Measurements from ENCODE around the gene TUBA1A. TPM values are rescaled to one million over a fixed set of nuclear protein-coding genes. Genes with fewer than 3 reads are reported as not detected.
A peak's percentile ranks its signal among the peaks of the same experiment; 100 is the strongest.
"Not testable (repeated sequence)": the region's sequence is repeated elsewhere in the genome, so short reads cannot be mapped to it uniquely, and the experiment has no call there.

Gene TUBA1A
- polyA plus RNA-seq, 2 of the 4 experiments (the other 2 are of a cell fraction): 163 to 222 TPM

DNA sequence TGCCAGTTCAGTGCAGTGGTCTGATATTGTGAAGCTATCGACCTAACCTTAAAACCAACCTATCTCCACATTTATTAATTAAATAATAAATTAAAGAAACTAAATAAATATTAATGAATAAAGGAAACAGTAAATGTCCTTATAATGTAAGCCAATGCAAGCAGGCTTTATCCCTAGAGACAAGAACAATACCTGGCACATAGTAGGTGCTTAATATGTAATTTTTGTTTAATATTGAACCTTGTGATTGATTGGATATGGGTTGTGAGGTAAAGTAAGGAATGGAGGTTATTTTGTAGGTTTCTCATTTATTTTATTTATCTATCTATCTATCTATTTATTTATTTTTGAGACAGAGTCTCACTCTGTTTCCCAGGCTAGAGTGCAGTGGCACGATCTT is 49.9 kb downstream of the TUBA1A start:
- no peaks in the 10 kb centered on the region for H3K9me3 ChIP-seq
- no peak for DNase-seq (ENCODE audit: low read depth in 1 of 2, low spot score in 1 of 2)
- ChIA-PET POLR2A (no interaction called here), CTCF (interaction anchor here (0.8 to 3.8 kb wide), 2 partner anchors 8 to 96 kb away, joined by 3 to 21 read pairs; partner anchors contain the start of gene TUBA1B)
- 82% methylated on average over 2 of the region's 2 CpGs for WGBS (ENCODE audit: missing lambda C conversion rate)
- TF ChIP-seq EHMT2 (IDR thresholded peaks at IDR 0.05; ENCODE audit: low read depth) (no peak), CHD2 (IDR thresholded peaks at IDR 0.05; ENCODE audit: low read length, partially characterized antibody) (no peak), HDAC2 (IDR thresholded peaks at IDR 0.05) (no peak)
- no peak for FAIRE-seq
- H3K4me3 ChIP-seq: no peak overlapping the region
- no peak overlapping the region for H3K27ac ChIP-seq
- no peak for ATAC-seq
- H3K4me1 ChIP-seq: no peaks in the 10 kb centered on the region
- no peak overlapping the region for H3K4me2 ChIP-seq

DNA sequence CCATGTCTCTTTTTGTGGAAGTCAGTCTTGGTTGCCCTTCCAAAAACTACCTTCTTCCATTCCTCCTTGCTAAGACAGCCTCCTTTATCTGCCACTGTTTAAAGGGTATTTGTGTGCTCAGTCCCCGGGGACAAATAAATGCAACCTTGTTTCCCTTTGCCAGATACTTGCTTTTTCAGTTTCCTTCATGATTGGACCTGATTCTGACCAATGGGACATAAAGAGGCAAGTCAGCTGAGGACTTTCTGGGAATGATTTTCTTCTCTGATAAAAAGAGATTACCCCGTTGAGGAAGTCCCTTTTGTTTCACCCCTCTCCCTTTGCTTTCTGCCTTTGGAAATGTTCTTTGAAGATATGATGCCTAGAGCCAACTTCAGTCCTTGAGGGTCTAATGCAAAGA is 50.3 kb downstream of the TUBA1A start:
- FAIRE-seq (no peak), DNase-seq (ENCODE audit: low read depth in 1 of 2, low spot score in 1 of 2) (peak in 1 of 2 experiments; percentile 37), ATAC-seq (no peak)
- TF ChIP-seq JUN (IDR thresholded peaks at IDR 0.05): no peak
- no peak for TF ChIP-seq GATA3 (IDR thresholded peaks at IDR 0.05; ENCODE audit: borderline replicate concordance)
- TF ChIP-seq SREBF2 (IDR thresholded peaks at IDR 0.05): no peak
- no peak for TF ChIP-seq HDAC2 (IDR thresholded peaks at IDR 0.05)
- no peak for TF ChIP-seq CEBPB (IDR thresholded peaks at IDR 0.05)
- TF ChIP-seq MYC (IDR thresholded peaks at IDR 0.05; ENCODE audit: borderline replicate concordance, low read length): no peak
- TF ChIP-seq, protein P1, sequence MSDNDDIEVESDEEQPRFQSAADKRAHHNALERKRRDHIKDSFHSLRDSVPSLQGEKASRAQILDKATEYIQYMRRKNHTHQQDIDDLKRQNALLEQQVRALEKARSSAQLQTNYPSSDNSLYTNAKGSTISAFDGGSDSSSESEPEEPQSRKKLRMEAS (IDR thresholded peaks at IDR 0.05): no peak
- TF ChIP-seq, protein P2, sequence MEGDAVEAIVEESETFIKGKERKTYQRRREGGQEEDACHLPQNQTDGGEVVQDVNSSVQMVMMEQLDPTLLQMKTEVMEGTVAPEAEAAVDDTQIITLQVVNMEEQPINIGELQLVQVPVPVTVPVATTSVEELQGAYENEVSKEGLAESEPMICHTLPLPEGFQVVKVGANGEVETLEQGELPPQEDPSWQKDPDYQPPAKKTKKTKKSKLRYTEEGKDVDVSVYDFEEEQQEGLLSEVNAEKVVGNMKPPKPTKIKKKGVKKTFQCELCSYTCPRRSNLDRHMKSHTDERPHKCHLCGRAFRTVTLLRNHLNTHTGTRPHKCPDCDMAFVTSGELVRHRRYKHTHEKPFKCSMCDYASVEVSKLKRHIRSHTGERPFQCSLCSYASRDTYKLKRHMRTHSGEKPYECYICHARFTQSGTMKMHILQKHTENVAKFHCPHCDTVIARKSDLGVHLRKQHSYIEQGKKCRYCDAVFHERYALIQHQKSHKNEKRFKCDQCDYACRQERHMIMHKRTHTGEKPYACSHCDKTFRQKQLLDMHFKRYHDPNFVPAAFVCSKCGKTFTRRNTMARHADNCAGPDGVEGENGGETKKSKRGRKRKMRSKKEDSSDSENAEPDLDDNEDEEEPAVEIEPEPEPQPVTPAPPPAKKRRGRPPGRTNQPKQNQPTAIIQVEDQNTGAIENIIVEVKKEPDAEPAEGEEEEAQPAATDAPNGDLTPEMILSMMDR (IDR thresholded peaks at IDR 0.05): no peak
- TF ChIP-seq NFE2L2 (conservative IDR thresholded peaks at IDR 0.05; ENCODE audit: low read length): no peak
- TF ChIP-seq, protein P3, sequence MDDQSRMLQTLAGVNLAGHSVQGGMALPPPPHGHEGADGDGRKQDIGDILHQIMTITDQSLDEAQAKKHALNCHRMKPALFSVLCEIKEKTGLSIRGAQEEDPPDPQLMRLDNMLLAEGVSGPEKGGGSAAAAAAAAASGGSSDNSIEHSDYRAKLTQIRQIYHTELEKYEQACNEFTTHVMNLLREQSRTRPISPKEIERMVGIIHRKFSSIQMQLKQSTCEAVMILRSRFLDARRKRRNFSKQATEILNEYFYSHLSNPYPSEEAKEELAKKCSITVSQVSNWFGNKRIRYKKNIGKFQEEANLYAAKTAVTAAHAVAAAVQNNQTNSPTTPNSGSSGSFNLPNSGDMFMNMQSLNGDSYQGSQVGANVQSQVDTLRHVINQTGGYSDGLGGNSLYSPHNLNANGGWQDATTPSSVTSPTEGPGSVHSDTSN (IDR thresholded peaks at IDR 0.05): no peak
- TF ChIP-seq CHD2 (IDR thresholded peaks at IDR 0.05; ENCODE audit: low read length, partially characterized antibody): no peak
- TF ChIP-seq, protein P4, sequence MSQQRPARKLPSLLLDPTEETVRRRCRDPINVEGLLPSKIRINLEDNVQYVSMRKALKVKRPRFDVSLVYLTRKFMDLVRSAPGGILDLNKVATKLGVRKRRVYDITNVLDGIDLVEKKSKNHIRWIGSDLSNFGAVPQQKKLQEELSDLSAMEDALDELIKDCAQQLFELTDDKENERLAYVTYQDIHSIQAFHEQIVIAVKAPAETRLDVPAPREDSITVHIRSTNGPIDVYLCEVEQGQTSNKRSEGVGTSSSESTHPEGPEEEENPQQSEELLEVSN (IDR thresholded peaks at IDR 0.05; ENCODE audit: borderline replicate concordance, low read depth): no peak
- no peak for TF ChIP-seq RFX5 (IDR thresholded peaks at IDR 0.05)
- TF ChIP-seq, protein P5, sequence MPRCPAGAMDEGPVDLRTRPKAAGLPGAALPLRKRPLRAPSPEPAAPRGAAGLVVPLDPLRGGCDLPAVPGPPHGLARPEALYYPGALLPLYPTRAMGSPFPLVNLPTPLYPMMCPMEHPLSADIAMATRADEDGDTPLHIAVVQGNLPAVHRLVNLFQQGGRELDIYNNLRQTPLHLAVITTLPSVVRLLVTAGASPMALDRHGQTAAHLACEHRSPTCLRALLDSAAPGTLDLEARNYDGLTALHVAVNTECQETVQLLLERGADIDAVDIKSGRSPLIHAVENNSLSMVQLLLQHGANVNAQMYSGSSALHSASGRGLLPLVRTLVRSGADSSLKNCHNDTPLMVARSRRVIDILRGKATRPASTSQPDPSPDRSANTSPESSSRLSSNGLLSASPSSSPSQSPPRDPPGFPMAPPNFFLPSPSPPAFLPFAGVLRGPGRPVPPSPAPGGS (IDR thresholded peaks at IDR 0.05): no peak
- ChIA-PET CTCF (interaction anchor here (0.8 to 3.8 kb wide), 2 partner anchors 8 to 97 kb away, joined by 3 to 21 read pairs; partner anchors contain the start of gene TUBA1B), POLR2A (interaction anchor here (0.7 kb wide), 1 partner anchor 181 kb away, joined by 6 read pairs; the partner anchor contains the start of gene ARF3)
- H3K27ac ChIP-seq: no peak overlapping the region
- no peak overlapping the region for H3K4me3 ChIP-seq
- 65% methylated on average over 2 of the region's 2 CpGs for WGBS (ENCODE audit: missing lambda C conversion rate)
- no peak overlapping the region for H3K4me2 ChIP-seq
- no peaks in the 10 kb centered on the region for H3K4me1 ChIP-seq
- no peaks in the 10 kb centered on the region for H3K9me3 ChIP-seq

DNA sequence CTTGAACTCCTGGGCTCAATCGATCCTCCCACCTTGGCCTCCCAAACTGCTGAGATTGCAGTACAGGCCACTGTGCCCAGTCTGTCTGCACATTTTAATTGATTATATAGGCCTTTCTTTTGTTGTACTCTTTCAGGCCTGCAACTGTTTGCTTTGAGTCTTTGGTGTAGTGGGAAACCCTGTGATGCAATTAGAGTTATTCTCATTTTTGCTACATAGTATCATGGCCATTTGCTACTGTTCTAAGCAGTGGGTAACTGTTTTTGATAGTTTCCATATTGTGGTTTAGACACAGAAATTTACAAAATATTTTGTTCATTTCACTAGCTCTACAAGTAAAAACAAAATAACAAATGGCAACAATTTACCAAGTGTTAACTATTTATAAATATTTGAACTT is 51.4 kb downstream of the TUBA1A start:
- H3K4me3 ChIP-seq: no peak overlapping the region
- H3K4me1 ChIP-seq: peaks cover 6% of the 10 kb centered on the region
- no peaks in the 10 kb centered on the region for H3K9me3 ChIP-seq
- FAIRE-seq (no peak), ATAC-seq (no peak), DNase-seq (ENCODE audit: low read depth in 1 of 2, low spot score in 1 of 2) (no peak)
- CTCF ChIA-PET: interaction anchor here (0.6 to 1.2 kb wide), 3 partner anchors 10 to 23 kb away, joined by 4 read pairs; no protein-coding TSS in a partner anchor
- POLR2A ChIA-PET: interaction anchor here (0.6 kb wide), 1 partner anchor 13 kb away, joined by 4 read pairs; no protein-coding TSS in a partner anchor
- no peak overlapping the region for H3K27ac ChIP-seq
- TF ChIP-seq, protein P6, sequence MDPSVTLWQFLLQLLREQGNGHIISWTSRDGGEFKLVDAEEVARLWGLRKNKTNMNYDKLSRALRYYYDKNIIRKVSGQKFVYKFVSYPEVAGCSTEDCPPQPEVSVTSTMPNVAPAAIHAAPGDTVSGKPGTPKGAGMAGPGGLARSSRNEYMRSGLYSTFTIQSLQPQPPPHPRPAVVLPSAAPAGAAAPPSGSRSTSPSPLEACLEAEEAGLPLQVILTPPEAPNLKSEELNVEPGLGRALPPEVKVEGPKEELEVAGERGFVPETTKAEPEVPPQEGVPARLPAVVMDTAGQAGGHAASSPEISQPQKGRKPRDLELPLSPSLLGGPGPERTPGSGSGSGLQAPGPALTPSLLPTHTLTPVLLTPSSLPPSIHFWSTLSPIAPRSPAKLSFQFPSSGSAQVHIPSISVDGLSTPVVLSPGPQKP (IDR thresholded peaks at IDR 0.05; ENCODE audit: low read depth, low read length): no peak
- TF ChIP-seq MAFK (IDR thresholded peaks at IDR 0.05; ENCODE audit: partially characterized antibody): peak; percentile 8
- WGBS (ENCODE audit: missing lambda C conversion rate): 95% methylated on average over 1 of the region's 1 CpG
- no peak overlapping the region for H3K4me2 ChIP-seq

DNA sequence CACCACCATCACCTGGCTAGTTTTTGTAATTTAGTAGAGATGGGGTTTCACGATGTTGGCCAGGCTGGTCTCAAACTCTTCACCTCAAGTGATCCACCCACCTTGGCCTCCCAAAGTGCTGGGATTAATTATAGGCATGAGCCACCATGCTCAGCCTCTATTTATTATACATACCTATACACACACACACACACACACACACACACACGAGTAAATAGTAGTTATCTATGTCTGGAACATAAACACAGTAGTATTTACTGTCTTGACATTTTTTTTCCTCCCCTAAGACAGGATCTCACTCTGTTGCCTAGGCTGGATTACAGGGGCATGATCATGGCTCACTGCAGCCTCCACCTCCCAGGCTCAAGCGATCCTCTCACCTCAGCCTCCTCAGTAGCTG is 51.9 kb downstream of the TUBA1A start:
- CTCF ChIA-PET: interaction anchor here (0.6 to 1.2 kb wide), 4 partner anchors 10 to 237 kb away, joined by 3 to 4 read pairs (median 4); no protein-coding TSS in a partner anchor
- not testable (repeated sequence) for H3K27ac ChIP-seq; DNase-seq (ENCODE audit: low read depth in 1 of 2, low spot score in 1 of 2); FAIRE-seq; H3K4me2 ChIP-seq; H3K9me3 ChIP-seq; ATAC-seq; H3K4me3 ChIP-seq
- peaks cover 10% of the 10 kb centered on the region for H3K4me1 ChIP-seq
- WGBS (ENCODE audit: missing lambda C conversion rate): 88% methylated on average over 3 of the region's 3 CpGs
- POLR2A ChIA-PET: interaction anchor here (0.6 kb wide), 1 partner anchor 12 kb away, joined by 4 read pairs; no protein-coding TSS in a partner anchor
